Measurements from ENCODE around the gene ELF4. TPM values are rescaled to one million over a fixed set of nuclear protein-coding genes. Genes with fewer than 3 reads are reported as not detected.

The ELF4 gene
- total and polyA plus RNA-seq, 9 of the 15 experiments (the other 6 are each of a cell fraction or from before 2014, with no cell fraction given) = 5.9 to 55.8 (median 25.2) TPM

DNA sequence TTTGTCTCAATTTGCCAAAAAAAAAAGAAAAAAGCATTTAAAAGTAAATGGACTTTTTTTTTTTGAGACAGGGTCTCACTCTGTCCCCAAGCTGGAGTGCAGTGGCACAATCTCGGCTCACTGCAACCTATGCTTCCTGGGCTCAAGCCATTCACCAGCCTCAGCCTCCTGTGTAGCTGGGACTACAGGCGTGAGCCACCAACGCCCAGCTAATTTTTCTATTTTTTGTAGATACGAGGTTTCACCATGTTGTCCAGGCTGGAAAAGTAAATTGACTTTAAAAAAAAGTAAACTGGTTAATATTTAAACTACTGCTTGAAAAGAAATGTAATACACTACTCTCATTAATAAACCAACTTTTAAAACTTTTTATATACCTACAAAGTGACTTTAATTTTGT lies 49.5 kb upstream of the ELF4 start:
- no TSS peak for BruUV-seq (replicated peaks)
- no peak for FAIRE-seq
- H3K79me2 ChIP-seq (ENCODE audit: control insufficient read depth, insufficient read depth, low read length) = peaks cover 34% of the 10 kb centered on the region
- no peak for TF ChIP-seq NUFIP1 (IDR thresholded peaks at IDR 0.05; ENCODE audit: partially characterized antibody)
- no peak for TF ChIP-seq MAZ (CRISPR knock-in tag; conservative IDR thresholded peaks at IDR 0.05 in 1 of 2, IDR thresholded peaks at IDR 0.05 in 1 of 2)
- TF ChIP-seq EGR1 (conservative IDR thresholded peaks at IDR 0.05) = no peak
- TF ChIP-seq, protein P1, sequence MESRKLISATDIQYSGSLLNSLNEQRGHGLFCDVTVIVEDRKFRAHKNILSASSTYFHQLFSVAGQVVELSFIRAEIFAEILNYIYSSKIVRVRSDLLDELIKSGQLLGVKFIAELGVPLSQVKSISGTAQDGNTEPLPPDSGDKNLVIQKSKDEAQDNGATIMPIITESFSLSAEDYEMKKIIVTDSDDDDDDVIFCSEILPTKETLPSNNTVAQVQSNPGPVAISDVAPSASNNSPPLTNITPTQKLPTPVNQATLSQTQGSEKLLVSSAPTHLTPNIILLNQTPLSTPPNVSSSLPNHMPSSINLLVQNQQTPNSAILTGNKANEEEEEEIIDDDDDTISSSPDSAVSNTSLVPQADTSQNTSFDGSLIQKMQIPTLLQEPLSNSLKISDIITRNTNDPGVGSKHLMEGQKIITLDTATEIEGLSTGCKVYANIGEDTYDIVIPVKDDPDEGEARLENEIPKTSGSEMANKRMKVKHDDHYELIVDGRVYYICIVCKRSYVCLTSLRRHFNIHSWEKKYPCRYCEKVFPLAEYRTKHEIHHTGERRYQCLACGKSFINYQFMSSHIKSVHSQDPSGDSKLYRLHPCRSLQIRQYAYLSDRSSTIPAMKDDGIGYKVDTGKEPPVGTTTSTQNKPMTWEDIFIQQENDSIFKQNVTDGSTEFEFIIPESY (CRISPR knock-in tag; IDR thresholded peaks at IDR 0.05) = no peak
- TF ChIP-seq, protein P2, sequence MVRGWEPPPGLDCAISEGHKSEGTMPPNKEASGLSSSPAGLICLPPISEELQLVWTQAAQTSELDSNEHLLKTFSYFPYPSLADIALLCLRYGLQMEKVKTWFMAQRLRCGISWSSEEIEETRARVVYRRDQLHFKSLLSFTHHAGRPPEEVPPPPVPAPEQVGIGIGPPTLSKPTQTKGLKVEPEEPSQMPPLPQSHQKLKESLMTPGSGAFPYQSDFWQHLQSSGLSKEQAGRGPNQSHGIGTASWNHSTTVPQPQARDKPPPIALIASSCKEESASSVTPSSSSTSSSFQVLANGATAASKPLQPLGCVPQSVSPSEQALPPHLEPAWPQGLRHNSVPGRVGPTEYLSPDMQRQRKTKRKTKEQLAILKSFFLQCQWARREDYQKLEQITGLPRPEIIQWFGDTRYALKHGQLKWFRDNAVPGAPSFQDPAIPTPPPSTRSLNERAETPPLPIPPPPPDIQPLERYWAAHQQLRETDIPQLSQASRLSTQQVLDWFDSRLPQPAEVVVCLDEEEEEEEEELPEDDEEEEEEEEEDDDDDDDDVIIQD (CRISPR knock-in tag; IDR thresholded peaks at IDR 0.05) = no peak
- TF ChIP-seq, protein P3, sequence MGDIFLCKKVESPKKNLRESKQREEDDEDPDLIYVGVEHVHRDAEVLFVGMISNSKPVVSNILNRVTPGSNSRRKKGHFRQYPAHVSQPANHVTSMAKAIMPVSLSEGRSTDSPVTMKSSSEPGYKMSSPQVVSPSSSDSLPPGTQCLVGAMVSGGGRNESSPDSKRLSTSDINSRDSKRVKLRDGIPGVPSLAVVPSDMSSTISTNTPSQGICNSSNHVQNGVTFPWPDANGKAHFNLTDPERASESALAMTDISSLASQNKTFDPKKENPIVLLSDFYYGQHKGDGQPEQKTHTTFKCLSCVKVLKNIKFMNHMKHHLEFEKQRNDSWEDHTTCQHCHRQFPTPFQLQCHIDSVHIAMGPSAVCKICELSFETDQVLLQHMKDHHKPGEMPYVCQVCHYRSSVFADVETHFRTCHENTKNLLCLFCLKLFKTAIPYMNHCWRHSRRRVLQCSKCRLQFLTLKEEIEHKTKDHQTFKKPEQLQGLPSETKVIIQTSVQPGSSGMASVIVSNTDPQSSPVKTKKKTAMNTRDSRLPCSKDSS (IDR thresholded peaks at IDR 0.05; ENCODE audit: low read depth, partially characterized antibody) = no peak
- TF ChIP-seq, protein P4, sequence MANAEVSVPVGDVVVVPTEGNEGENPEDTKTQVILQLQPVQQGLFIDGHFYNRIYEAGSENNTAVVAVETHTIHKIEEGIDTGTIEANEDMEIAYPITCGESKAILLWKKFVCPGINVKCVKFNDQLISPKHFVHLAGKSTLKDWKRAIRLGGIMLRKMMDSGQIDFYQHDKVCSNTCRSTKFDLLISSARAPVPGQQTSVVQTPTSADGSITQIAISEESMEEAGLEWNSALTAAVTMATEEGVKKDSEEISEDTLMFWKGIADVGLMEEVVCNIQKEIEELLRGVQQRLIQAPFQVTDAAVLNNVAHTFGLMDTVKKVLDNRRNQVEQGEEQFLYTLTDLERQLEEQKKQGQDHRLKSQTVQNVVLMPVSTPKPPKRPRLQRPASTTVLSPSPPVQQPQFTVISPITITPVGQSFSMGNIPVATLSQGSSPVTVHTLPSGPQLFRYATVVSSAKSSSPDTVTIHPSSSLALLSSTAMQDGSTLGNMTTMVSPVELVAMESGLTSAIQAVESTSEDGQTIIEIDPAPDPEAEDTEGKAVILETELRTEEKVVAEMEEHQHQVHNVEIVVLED (CRISPR knock-in tag; IDR thresholded peaks at IDR 0.05) = no peak
- no peak for TF ChIP-seq CREM (IDR thresholded peaks at IDR 0.05; ENCODE audit: low read depth)
- no peak for TF ChIP-seq SPI1 (IDR thresholded peaks at IDR 0.05; ENCODE audit: borderline replicate concordance, low read depth, low read length)
- no peak for TF ChIP-seq EZH2 (IDR thresholded peaks at IDR 0.05; ENCODE audit: borderline replicate concordance, low read depth, low read length)
- TF ChIP-seq ELF2 (CRISPR knock-in tag; IDR thresholded peaks at IDR 0.05) = no peak
- TF ChIP-seq, protein P5, sequence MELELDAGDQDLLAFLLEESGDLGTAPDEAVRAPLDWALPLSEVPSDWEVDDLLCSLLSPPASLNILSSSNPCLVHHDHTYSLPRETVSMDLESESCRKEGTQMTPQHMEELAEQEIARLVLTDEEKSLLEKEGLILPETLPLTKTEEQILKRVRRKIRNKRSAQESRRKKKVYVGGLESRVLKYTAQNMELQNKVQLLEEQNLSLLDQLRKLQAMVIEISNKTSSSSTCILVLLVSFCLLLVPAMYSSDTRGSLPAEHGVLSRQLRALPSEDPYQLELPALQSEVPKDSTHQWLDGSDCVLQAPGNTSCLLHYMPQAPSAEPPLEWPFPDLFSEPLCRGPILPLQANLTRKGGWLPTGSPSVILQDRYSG (tag; conservative IDR thresholded peaks at IDR 0.05; ENCODE audit: low read depth) = no peak
- TF ChIP-seq, protein P6, sequence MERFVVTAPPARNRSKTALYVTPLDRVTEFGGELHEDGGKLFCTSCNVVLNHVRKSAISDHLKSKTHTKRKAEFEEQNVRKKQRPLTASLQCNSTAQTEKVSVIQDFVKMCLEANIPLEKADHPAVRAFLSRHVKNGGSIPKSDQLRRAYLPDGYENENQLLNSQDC (CRISPR knock-in tag; IDR thresholded peaks at IDR 0.05) = no peak

More for the DNA sequence above, 49.5 kb upstream of the ELF4 start:
- WGBS (ENCODE audit: insufficient coverage, low coverage, missing lambda C conversion rate) = 84% methylated on average over 4 of the region's 4 CpGs
- intact Hi-C loops (cut with micrococcal nuclease) (no loop called here), in situ Hi-C loops (cut with MboI) (no loop called here)
- no peak overlapping the region for H3K4me2 ChIP-seq (ENCODE audit: insufficient read depth, low read length)
- no peak for ATAC-seq
- ChIA-PET POLR2A (interaction anchor here (1.3 kb wide), 1 partner anchor 13 kb away, joined by 4 read pairs; no protein-coding TSS in a partner anchor), CTCF (ENCODE audit: low intra/inter-chr PET ratio) (no interaction called here)
- H4K20me1 ChIP-seq (replicated peaks; ENCODE audit: control insufficient read depth, insufficient read depth, low read length) = no peaks in the 10 kb centered on the region
- no peaks in the 10 kb centered on the region for H3K9me3 ChIP-seq (replicated peaks; ENCODE audit: control insufficient read depth, insufficient read depth, low read depth, low read length)
- H3K4me3 ChIP-seq = no peak overlapping the region
- no peaks in the 10 kb centered on the region for H3K9me1 ChIP-seq (ENCODE audit: control insufficient read depth, insufficient read depth, low read length)
- no peak overlapping the region for H2AFZ ChIP-seq (ENCODE audit: low read depth, low read length)
- peaks cover 41% of the 10 kb centered on the region for H3K36me3 ChIP-seq (ENCODE audit: control insufficient read depth, insufficient read depth, low read length)
- H3K27ac ChIP-seq (ENCODE audit: extremely low read depth, low read depth, low read length) = no peak overlapping the region
- no peak overlapping the region for H3K9ac ChIP-seq (ENCODE audit: insufficient read depth in 1 of 2, low read depth in 2 of 2, low read length in 2 of 2)
- H3K27me3 ChIP-seq (ENCODE audit: control insufficient read depth in 2 of 2, insufficient read depth in 2 of 2, low read length in 2 of 2) = no peaks in the 10 kb centered on the region
- no peak for DNase-seq (ENCODE audit: extremely low read depth in 1 of 4, low spot score in 3 of 4)
- H3K4me1 ChIP-seq (replicated peaks in 1 of 2; ENCODE audit: control insufficient read depth in 2 of 2, insufficient read depth in 2 of 2, low read length in 2 of 2) = peaks cover 0 to 15% of the 10 kb centered on the region in 2 experiments; a peak in 2 of 5 replicates

Data from K562 (cell line).